HepG2 (cell line): ENCODE measurements around the gene DLG1. TPM values are rescaled to one million over a fixed set of nuclear protein-coding genes. Genes with fewer than 3 reads are reported as not detected.

Experiments
- FOSL2 ChIP-seq: sonication (generic); formaldehyde crosslinking; IDR thresholded peaks from 2 replicates; pipeline ENCODE4 v1.4.0; 2020; ENCODE audit warnings: missing genetic modification reagents
- HCFC1 ChIP-seq: fragments of 150-350 bp; IDR thresholded peaks from 2 replicates; pipeline ENCODE4 v1.6.1; 2014; ENCODE audit warnings: low read depth, low read length
- MLX ChIP-seq: IDR thresholded peaks from 2 replicates; pipeline ENCODE4 v1.6.1; 2016
- PATZ1 ChIP-seq: sonication (generic); formaldehyde crosslinking; IDR thresholded peaks from 2 replicates; pipeline ENCODE4 v1.4.0; 2020; ENCODE audit warnings: missing genetic modification reagents
- PCBP1 ChIP-seq: fragments of 200-400 bp; formaldehyde crosslinking; IDR thresholded peaks from 2 replicates; pipeline ENCODE4 v1.6.1; 2017; ENCODE audit warnings: mild to moderate bottlenecking, low read depth, low read length, borderline replicate concordance
- SNAPC2 ChIP-seq: sonication (generic); formaldehyde crosslinking; IDR thresholded peaks from 2 replicates; pipeline ENCODE4 v1.8.1; 2022; ENCODE audit warnings: mild to moderate bottlenecking, missing genetic modification reagents
- ZHX2 ChIP-seq, 2 experiments: sonication (generic) in 1 of 2; formaldehyde crosslinking in 1 of 2; IDR thresholded peaks; 2 replicates each; pipeline versions ENCODE4 v1.6.1 to v1.9.0; 2014 to 2022; ENCODE audit warnings: antibody characterized with exemption in 1 of 2, borderline replicate concordance in 1 of 2, inconsistent platforms in 1 of 2, low read depth in 1 of 2, missing genetic modification reagents in 1 of 2
- ZNF333 ChIP-seq: sonication (generic); formaldehyde crosslinking; IDR thresholded peaks from 2 replicates; pipeline ENCODE4 v1.4.0; 2020; ENCODE audit warnings: mild to moderate bottlenecking, missing genetic modification reagents, borderline replicate concordance
- ZNF709 ChIP-seq: sonication (generic); formaldehyde crosslinking; IDR thresholded peaks from 2 replicates; pipeline ENCODE4 v1.5.0; 2020; ENCODE audit warnings: mild to moderate bottlenecking, missing genetic modification reagents
- polyA plus RNA-seq, 8 experiments: library from polyadenylated mRNA; depleted of rRNA in 3 of 8; stranded (reverse) in 7 of 8; unstranded in 1 of 8; fragments of >200 nt; fragmentation: Illumina TruSeq in 4 of 8; extraction: Trizol in 4 of 8; gene quantifications; 2 replicates each; pipeline versions ENCODE4 v1.2.1 to v1.2.3, GENCODE V29; 2011 to 2016; ENCODE audit warnings: low read depth in 4 of 8, missing spikeins in 1 of 8, mixed read lengths in 1 of 8; ENCODE audit not compliant: insufficient read depth in 1 of 8
- total RNA-seq, 5 experiments: library from RNA; depleted of rRNA; stranded (reverse); fragments of >200 nt; fragmentation: Illumina TruSeq; extraction: Trizol; gene quantifications; 2 replicates each; pipeline ENCODE4 v1.2.3, GENCODE V29; 2016; ENCODE audit warnings: low read depth in 1 of 5
- TF ChIP-seq, protein P1 (sequence below): sonication (generic); formaldehyde crosslinking; conservative IDR thresholded peaks from 2 replicates; pipeline ENCODE4 v1.8.0; 2022; ENCODE audit warnings: mild to moderate bottlenecking, moderate library complexity, missing genetic modification reagents

DLG1 gene
- total and polyA plus RNA-seq, 2 of the 13 experiments (the other 11 are each of a cell fraction or from before 2014, with no cell fraction given): 30.5 to 104 TPM

DNA sequence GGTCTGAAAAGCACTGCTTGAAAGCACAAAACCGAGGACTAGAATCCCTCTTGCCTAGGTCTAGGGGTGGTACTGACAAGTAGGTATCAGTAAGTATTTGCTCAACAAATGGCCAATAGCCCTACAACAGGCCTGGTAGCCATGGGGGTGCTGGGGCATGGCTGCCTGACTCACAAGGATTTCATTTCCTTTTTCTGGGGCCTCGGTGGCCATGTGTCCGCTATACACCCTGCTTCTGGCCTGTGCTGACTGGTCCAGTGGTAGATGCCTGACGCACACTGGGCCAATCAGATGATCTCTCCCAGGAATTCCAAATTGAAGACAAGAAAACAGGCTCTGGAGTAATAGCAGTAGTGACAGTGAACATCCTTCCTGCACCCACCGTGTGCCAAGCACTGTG is 298.2 kb downstream of the DLG1 start (continued):
- TF ChIP-seq FOSL2 (CRISPR knock-in tag) (no peak), ZHX2 (IDR thresholded peaks at IDR 0.05; ENCODE audit: low read depth) (no peak), ZHX2 (CRISPR knock-in tag; IDR thresholded peaks at IDR 0.05; ENCODE audit: borderline replicate concordance) (no peak), ZNF709 (no peak), ZNF333 (CRISPR knock-in tag) (no peak), PCBP1 (no peak), PATZ1 (no peak), SNAPC2 (CRISPR knock-in tag) (no peak), HCFC1 (no peak), MLX (CRISPR knock-in tag) (no peak)
- TF ChIP-seq, protein P1, sequence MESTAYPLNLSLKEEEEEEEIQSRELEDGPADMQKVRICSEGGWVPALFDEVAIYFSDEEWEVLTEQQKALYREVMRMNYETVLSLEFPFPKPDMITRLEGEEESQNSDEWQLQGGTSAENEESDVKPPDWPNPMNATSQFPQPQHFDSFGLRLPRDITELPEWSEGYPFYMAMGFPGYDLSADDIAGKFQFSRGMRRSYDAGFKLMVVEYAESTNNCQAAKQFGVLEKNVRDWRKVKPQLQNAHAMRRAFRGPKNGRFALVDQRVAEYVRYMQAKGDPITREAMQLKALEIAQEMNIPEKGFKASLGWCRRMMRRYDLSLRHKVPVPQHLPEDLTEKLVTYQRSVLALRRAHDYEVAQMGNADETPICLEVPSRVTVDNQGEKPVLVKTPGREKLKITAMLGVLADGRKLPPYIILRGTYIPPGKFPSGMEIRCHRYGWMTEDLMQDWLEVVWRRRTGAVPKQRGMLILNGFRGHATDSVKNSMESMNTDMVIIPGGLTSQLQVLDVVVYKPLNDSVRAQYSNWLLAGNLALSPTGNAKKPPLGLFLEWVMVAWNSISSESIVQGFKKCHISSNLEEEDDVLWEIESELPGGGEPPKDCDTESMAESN: no peak
